DOHH2 (cell line): ENCODE measurements around the gene SSBP3.

Experiments used
- H3F3A ChIP-seq: fragments of 200-600 bp; sonication (generic), shearing (Covaris generic); 2 replicates; pipeline ENCODE4 v1.6.0; 2016; ENCODE audit warnings: antibody characterized with exemption, mild to moderate bottlenecking; ENCODE audit not compliant: control insufficient read depth, insufficient read depth
- H3K27ac ChIP-seq: fragments of 200-600 bp; sonication (generic); 2 replicates; pipeline ENCODE4 v1.5.1; 2014; ENCODE audit warnings: low read depth, mild to moderate bottlenecking, low read length, moderate library complexity
- H3K27me3 ChIP-seq: fragments of 200-600 bp; sonication (generic); 2 replicates; pipeline ENCODE4 v1.6.1; 2014; ENCODE audit warnings: mild to moderate bottlenecking, low read length, mixed read lengths; ENCODE audit not compliant: control insufficient read depth
- H3K36me3 ChIP-seq: fragments of 200-600 bp; sonication (generic); 2 replicates; pipeline ENCODE4 v1.6.1; 2014; ENCODE audit warnings: mild to moderate bottlenecking, low read length, moderate library complexity, mixed read lengths; ENCODE audit not compliant: control insufficient read depth
- H3K4me1 ChIP-seq: fragments of 200-600 bp; sonication (generic); 2 replicates; pipeline ENCODE4 v1.6.1; 2014; ENCODE audit warnings: mild to moderate bottlenecking, low read length, mixed read lengths; ENCODE audit not compliant: control insufficient read depth
- H3K4me2 ChIP-seq: fragments of 200-600 bp; sonication (generic); 2 replicates; pipeline ENCODE4 v1.6.0; 2014; ENCODE audit warnings: mild to moderate bottlenecking, low read length, moderate library complexity
- H3K4me3 ChIP-seq: fragments of 200-600 bp; sonication (generic); 2 replicates; pipeline ENCODE4 v1.5.1; 2014; ENCODE audit warnings: mild to moderate bottlenecking, low read length, mixed read lengths
- H3K79me2 ChIP-seq: fragments of 200-600 bp; sonication (generic); 2 replicates; pipeline ENCODE4 v1.6.1; 2014; ENCODE audit warnings: mild to moderate bottlenecking, low read length, mixed read lengths; ENCODE audit not compliant: control insufficient read depth
- H3K9me2 ChIP-seq: fragments of 200-600 bp; sonication (generic); replicated peaks from 2 replicates; pipeline ENCODE4 v1.6.1; 2014; ENCODE audit warnings: mild to moderate bottlenecking, low read length, mixed read lengths; ENCODE audit not compliant: control insufficient read depth
- H3K9me3 ChIP-seq: fragments of 200-600 bp; sonication (generic); 2 replicates; pipeline ENCODE4 v1.6.1; 2014; ENCODE audit warnings: antibody characterized with exemption, low read length, mixed read lengths; ENCODE audit not compliant: control insufficient read depth, insufficient read depth
- H4K20me1 ChIP-seq: fragments of 200-600 bp; sonication (generic); 2 replicates; pipeline ENCODE4 v1.6.0; 2014; ENCODE audit warnings: low read depth, mild to moderate bottlenecking, antibody characterized with exemption, low read length, moderate library complexity; ENCODE audit not compliant: control insufficient read depth, insufficient read depth
- EZH2phosphoT487 ChIP-seq: fragments of 200-600 bp; sonication (generic); IDR thresholded peaks from 2 replicates; pipeline ENCODE4 v1.6.1; 2017; ENCODE audit warnings: borderline replicate concordance, mild to moderate bottlenecking, antibody characterized with exemption, low read length, moderate library complexity, mixed read lengths
- TF ChIP-seq, protein P1 (sequence below): fragments of 200-600 bp; sonication (generic); IDR thresholded peaks from one replicate; pipeline ENCODE4 v1.5.1; 2014; ENCODE audit warnings: antibody characterized with exemption, mild to moderate bottlenecking, low read depth, low read length; ENCODE audit not compliant: poor library complexity, severe bottlenecking

The SSBP3 gene

DNA sequence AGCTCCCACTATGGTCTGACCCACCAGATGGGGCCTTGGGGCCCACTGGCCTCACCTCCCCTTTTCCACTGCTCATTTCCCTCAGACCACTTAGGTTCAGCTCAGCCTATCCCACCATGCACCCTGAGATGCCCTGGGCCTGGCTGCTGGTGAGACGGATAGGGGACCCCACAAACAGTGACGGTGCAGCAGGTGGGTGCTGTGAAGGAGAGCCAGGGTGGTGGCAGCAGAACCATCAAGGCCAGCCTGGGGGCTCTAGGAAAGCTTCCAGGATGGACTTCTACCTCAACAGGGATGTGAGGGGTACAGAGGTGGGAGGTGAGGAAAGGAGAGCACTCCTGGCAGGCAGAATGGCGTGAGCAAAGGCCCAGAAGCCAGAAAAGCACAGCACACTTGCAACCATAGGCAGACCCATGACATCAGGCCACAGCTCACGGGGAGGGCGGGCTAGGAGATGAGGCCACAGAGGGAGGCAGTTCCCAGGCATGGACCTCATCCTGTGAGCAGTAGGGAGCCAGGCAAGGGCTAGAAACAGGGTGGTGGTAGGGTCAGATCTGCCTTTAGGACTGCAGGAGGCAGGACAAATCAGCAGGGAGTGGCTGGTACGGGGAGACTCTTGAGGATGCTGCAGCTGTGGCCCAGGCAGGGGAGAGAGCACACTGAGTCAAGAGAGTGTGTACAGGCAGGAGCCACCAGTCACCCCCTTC lies 229.4 kb downstream of the SSBP3 start:
- Histone ChIP-seq H3K27ac (no peak overlapping the region), H3K4me3 (no peak overlapping the region), H3K4me1 (no peaks in the 10 kb centered on the region), H3K9me3 (no peaks in the 10 kb centered on the region), H4K20me1 (no peaks in the 10 kb centered on the region), H3F3A (no peaks in the 10 kb centered on the region), H3K79me2 (no peaks in the 10 kb centered on the region), H3K4me2 (no peak overlapping the region), H3K36me3 (peaks cover 5% of the 10 kb centered on the region; the same call in 1 of the 2 replicates), H3K9me2 (no peaks in the 10 kb centered on the region), H3K27me3 (no peaks in the 10 kb centered on the region)
- TF ChIP-seq, protein P1, sequence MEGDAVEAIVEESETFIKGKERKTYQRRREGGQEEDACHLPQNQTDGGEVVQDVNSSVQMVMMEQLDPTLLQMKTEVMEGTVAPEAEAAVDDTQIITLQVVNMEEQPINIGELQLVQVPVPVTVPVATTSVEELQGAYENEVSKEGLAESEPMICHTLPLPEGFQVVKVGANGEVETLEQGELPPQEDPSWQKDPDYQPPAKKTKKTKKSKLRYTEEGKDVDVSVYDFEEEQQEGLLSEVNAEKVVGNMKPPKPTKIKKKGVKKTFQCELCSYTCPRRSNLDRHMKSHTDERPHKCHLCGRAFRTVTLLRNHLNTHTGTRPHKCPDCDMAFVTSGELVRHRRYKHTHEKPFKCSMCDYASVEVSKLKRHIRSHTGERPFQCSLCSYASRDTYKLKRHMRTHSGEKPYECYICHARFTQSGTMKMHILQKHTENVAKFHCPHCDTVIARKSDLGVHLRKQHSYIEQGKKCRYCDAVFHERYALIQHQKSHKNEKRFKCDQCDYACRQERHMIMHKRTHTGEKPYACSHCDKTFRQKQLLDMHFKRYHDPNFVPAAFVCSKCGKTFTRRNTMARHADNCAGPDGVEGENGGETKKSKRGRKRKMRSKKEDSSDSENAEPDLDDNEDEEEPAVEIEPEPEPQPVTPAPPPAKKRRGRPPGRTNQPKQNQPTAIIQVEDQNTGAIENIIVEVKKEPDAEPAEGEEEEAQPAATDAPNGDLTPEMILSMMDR, result no peak
- no peak for TF ChIP-seq EZH2phosphoT487
